HG02642 (cell line): Measurements from ENCODE around the gene MTR.

ENCODE experiments used
- ATAC-seq: cut with Tn5 transposase; IDR thresholded peaks from one replicate; pipeline ENCODE4 v1.9.1; 2021; ENCODE audit warnings: mild to moderate bottlenecking; ENCODE audit not compliant: unreplicated experiment, poor library complexity

MTR gene

GRCh38 chr1:236773919-236774318 is 21.2 kb upstream of the MTR start:
- no peak for ATAC-seq

- no peak for ATAC-seq
These were observed 20.2 kb upstream of the MTR start for GRCh38 chr1:236774926-236775325.

GRCh38 chr1:236779312-236779711 is 15.8 kb upstream of the MTR start:
- ATAC-seq: no peak

GRCh38 chr1:236785477-236785876 is 9.6 kb upstream of the MTR start:
- no peak for ATAC-seq

GRCh38 chr1:236786453-236786852 is 8.6 kb upstream of the MTR start:
- no peak for ATAC-seq

- no peak for ATAC-seq
These were observed 482 bp upstream of the MTR start for GRCh38 chr1:236794585-236795034.

GRCh38 chr1:236795757-236796667 is 920 bp downstream of the MTR start:
- ATAC-seq: peak; percentile 34

GRCh38 chr1:236799001-236799400 is 3.9 kb downstream of the MTR start:
- ATAC-seq: no peak

GRCh38 chr1:236800002-236800620 is 5.0 kb downstream of the MTR start:
- ATAC-seq: no peak

GRCh38 chr1:236800623-236801022 is 5.5 kb downstream of the MTR start:
- no peak for ATAC-seq

GRCh38 chr1:236802264-236802663 is 7.2 kb downstream of the MTR start:
- no peak for ATAC-seq

- ATAC-seq: no peak
These were observed 11.5 kb downstream of the MTR start for GRCh38 chr1:236806634-236807033.

GRCh38 chr1:236808005-236808404 is 12.9 kb downstream of the MTR start:
- no peak for ATAC-seq

- no peak for ATAC-seq
These were observed 13.6 kb downstream of the MTR start for GRCh38 chr1:236808564-236809130.

GRCh38 chr1:236809148-236809547 is 14.1 kb downstream of the MTR start:
- ATAC-seq: no peak

- ATAC-seq: no peak
These were observed 14.9 kb downstream of the MTR start for GRCh38 chr1:236810018-236810417.

GRCh38 chr1:236812334-236813030 is 17.4 kb downstream of the MTR start:
- no peak for ATAC-seq

GRCh38 chr1:236815941-236816340 is 20.8 kb downstream of the MTR start:
- ATAC-seq: no peak

- no peak for ATAC-seq
These were observed 24.8 kb downstream of the MTR start for GRCh38 chr1:236819856-236820255.

- no peak for ATAC-seq
These were observed 26.1 kb downstream of the MTR start for GRCh38 chr1:236821091-236821627.
